SH-SY5Y (cell line): Measurements from ENCODE around the gene NAALADL2.

Experiments used
- GATA2 ChIP-seq: IDR thresholded peaks from 2 replicates; pipeline ENCODE4 v1.6.1; 2011; ENCODE audit warnings: mild to moderate bottlenecking, low read depth, low read length
- GATA3 ChIP-seq: IDR thresholded peaks from 2 replicates; pipeline ENCODE4 v1.6.1; 2011; ENCODE audit warnings: low read depth, mild to moderate bottlenecking, low read length, moderate library complexity

GRCh38 chr3:174986685-174987084 is 127.6 kb downstream of the NAALADL2 start:
- TF ChIP-seq GATA3 (no peak), GATA2 (no peak)
